Caco-2 (cell line): Measurements from ENCODE around the gene ORC6. TPM values are rescaled to one million over a fixed set of nuclear protein-coding genes. Genes with fewer than 3 reads are reported as not detected.

Source experiments
- BruUV-seq: library from RNA; stranded (reverse); fragments of 400-500 nt; replicated peaks from 2 replicates; lab custom pipeline; 2021; lab: Mats Ljungman, UMichigan
- CTCF ChIA-PET: fragments of 300-600 bp; sonication (Branson Sonifier 250); formaldehyde crosslinking; loops from one replicate; lab custom pipeline; 2022; ENCODE audit warnings: antibody characterized with exemption; lab: Charles Lee
- POLR2A ChIA-PET: fragments of 300-600 bp; sonication (Branson Sonifier 250); formaldehyde crosslinking; loops from one replicate; lab custom pipeline; 2022; ENCODE audit warnings: antibody characterized with exemption; lab: Charles Lee
- DNase-seq, 2 experiments: peaks; one replicate each; pipeline versions ENCODE4 v3.0.0 to v3.0.0-alpha.2; 2020 to 2022
- H3K27me3 ChIP-seq: replicated peaks from 2 replicates; pipeline ENCODE4 v1.6.0; 2011; ENCODE audit warnings: low read length; ENCODE audit not compliant: control insufficient read depth, insufficient read depth
- H3K36me3 ChIP-seq: 2 replicates; pipeline ENCODE4 v1.5.1; 2011; ENCODE audit warnings: low read length; ENCODE audit not compliant: control insufficient read depth, insufficient read depth
- H3K4me1 ChIP-seq: fragments of 250-450 bp; sonication (Bioruptor Pico); 2 replicates; pipeline ENCODE4 v1.5.1; 2020; ENCODE audit warnings: mild to moderate bottlenecking
- H3K4me3 ChIP-seq: 2 replicates; pipeline ENCODE4 v1.5.1; 2011; ENCODE audit warnings: low read depth, mild to moderate bottlenecking, control low read depth, low read length
- H3K9me3 ChIP-seq: fragments of 250-450 bp; sonication (Bioruptor Pico); 2 replicates; pipeline ENCODE4 v1.5.1; 2020; ENCODE audit warnings: mild to moderate bottlenecking, moderate library complexity
- H3K27ac Mint-ChIP-seq: one replicate; pipeline ENCODE4 v1.8.0; 2022; ENCODE audit warnings: mixed read lengths; ENCODE audit not compliant: unreplicated experiment
- H3K27me3 Mint-ChIP-seq: one replicate; pipeline ENCODE4 v1.8.0; 2022; ENCODE audit warnings: mixed read lengths; ENCODE audit not compliant: insufficient read depth, unreplicated experiment
- H3K36me3 Mint-ChIP-seq: one replicate; pipeline ENCODE4 v1.8.0; 2022; ENCODE audit warnings: mild to moderate bottlenecking, mixed read lengths; ENCODE audit not compliant: insufficient read depth, unreplicated experiment
- H3K4me1 Mint-ChIP-seq: one replicate; pipeline ENCODE4 v1.8.0; 2022; ENCODE audit warnings: low read depth, mixed read lengths; ENCODE audit not compliant: unreplicated experiment
- H3K4me3 Mint-ChIP-seq: one replicate; pipeline ENCODE4 v1.8.0; 2022; ENCODE audit warnings: mild to moderate bottlenecking, moderate library complexity, mixed read lengths; ENCODE audit not compliant: unreplicated experiment
- H3K9me3 Mint-ChIP-seq: one replicate; pipeline ENCODE4 v1.8.0; 2022; ENCODE audit warnings: mixed read lengths; ENCODE audit not compliant: unreplicated experiment
- CTCF ChIP-seq, 2 experiments: fragments of 200-600 bp in 1 of 2; IDR thresholded peaks; 1 replicate in 1 of 2; 2 replicates in 1 of 2; pipeline versions ENCODE4 v1.5.1 to v1.8.0; 2011 to 2022; ENCODE audit warnings: antibody characterized with exemption in 1 of 2, control low read depth in 1 of 2, inconsistent platforms in 1 of 2, low read depth in 1 of 2, low read length in 1 of 2, mild to moderate bottlenecking in 1 of 2, moderate library complexity in 1 of 2; ENCODE audit not compliant: insufficient read depth in 1 of 2, severe bottlenecking in 1 of 2, unreplicated experiment in 1 of 2
- intact Hi-C: fragments of 100-400 bp; cut with micrococcal nuclease; formaldehyde crosslinking; loops from one replicate; pipeline ENCODE4 v1.10.0; 2022; ENCODE audit not compliant: unreplicated experiment
- total RNA-seq: library from RNA; stranded (reverse); gene quantifications from 2 replicates; pipeline ENCODE4 v1.2.3, GENCODE V29; 2022

Gene ORC6
- total RNA-seq, 1 experiment from 2014 or later: 56.3 TPM

- H3K9me3 ChIP-seq: no peaks in the 10 kb centered on the region
- Mint-ChIP-seq H3K36me3 (no peaks in the 10 kb centered on the region), H3K27ac (no peak overlapping the region), H3K4me3 (no peak overlapping the region), H3K27me3 (no peaks in the 10 kb centered on the region), H3K9me3 (peaks cover 9% of the 10 kb centered on the region), H3K4me1 (no peaks in the 10 kb centered on the region)
- CTCF ChIA-PET: no interaction called here
- H3K27me3 ChIP-seq: no peaks in the 10 kb centered on the region
- TF ChIP-seq CTCF (IDR thresholded peaks at IDR 0.05; ENCODE audit: insufficient read depth in 1 of 2, low read depth in 1 of 2, low read length in 1 of 2, severe bottlenecking in 1 of 2, unreplicated experiment in 1 of 2): no peak
- POLR2A ChIA-PET: no interaction called here
- no peak overlapping the region for H3K4me3 ChIP-seq
- H3K4me1 ChIP-seq: no peaks in the 10 kb centered on the region
- DNase-seq: no peak
- H3K36me3 ChIP-seq: no peaks in the 10 kb centered on the region
- intact Hi-C loops: no loop called here
- BruUV-seq: no TSS peak
Observed at GRCh38 chr16:46730801-46731690, 41.6 kb downstream of the ORC6 start.

DNA sequence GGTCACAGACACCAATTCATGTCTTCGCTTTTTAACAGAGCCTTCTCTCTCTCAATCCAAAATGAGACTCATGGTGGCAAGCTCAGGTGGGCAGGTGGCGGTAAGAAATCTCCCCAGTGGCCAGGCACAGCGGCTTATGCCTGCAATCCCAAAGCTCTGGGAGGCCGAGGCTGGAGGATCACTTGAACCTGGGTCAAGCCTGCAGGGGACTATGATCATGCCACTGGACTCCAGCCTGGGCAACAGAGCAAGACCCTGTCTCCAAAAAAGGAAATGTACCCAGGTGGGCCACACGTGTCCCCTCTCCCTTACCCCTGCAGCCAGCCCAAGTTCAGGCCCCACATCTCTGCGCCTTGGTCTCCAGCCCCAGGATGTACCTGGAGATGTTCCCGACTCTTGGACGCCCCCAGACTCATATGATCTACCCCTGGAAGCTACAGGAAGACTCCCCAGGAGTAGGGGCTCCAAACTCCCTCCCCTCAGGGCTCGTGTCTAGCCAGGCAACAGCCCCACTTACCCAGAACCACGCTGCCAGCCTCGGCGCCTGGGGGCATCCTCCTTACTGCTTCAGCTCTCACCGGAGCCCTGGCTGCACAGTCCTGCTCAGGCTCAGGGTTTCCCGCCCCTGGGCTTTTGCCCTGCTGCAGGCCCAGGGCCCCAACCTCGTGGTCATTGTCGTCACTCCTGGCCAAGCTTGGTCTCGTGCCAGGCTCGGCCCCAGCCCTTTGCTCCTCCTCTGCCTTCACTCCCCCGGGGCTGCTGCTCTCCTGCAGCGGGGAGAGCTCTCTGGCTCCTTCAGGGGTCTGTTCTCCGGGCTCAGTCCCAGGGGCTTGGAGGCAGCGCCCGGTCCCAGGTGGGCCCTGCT, 42.5 kb downstream of the ORC6 start:
- ChIA-PET POLR2A (no interaction called here), CTCF (no interaction called here)
- Mint-ChIP-seq H3K27ac (no peak overlapping the region), H3K9me3 (no peaks in the 10 kb centered on the region), H3K4me1 (no peaks in the 10 kb centered on the region), H3K36me3 (no peaks in the 10 kb centered on the region), H3K4me3 (no peak overlapping the region), H3K27me3 (no peaks in the 10 kb centered on the region)
- no peak for DNase-seq
- no TSS peak for BruUV-seq
- no peak for TF ChIP-seq CTCF (IDR thresholded peaks at IDR 0.05; ENCODE audit: insufficient read depth in 1 of 2, low read depth in 1 of 2, low read length in 1 of 2, severe bottlenecking in 1 of 2, unreplicated experiment in 1 of 2)
- H3K4me1 ChIP-seq: no peaks in the 10 kb centered on the region
- intact Hi-C loops: no loop called here
- H3K27me3 ChIP-seq: no peaks in the 10 kb centered on the region
- no peak overlapping the region for H3K4me3 ChIP-seq
- H3K9me3 ChIP-seq: no peaks in the 10 kb centered on the region
- H3K36me3 ChIP-seq: no peaks in the 10 kb centered on the region

DNA sequence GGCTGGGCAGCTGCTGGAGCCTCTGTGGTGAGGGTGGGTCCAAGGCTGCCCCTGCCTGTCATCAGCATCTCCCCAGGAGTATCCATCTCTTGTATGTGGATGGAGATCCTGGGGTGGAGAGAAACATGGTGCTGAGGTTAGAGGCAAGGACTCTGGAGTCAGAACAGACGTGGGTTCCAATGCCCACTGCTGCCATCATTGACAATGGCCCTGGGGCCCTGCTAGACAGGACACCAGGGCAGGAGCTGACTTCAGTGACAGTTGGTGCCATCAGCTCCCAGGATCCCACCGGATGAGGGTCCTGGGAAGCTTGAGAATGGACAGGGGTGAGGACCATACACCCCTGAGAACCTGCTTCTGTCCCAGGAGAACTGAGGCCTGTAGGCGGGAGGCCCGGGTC, 43.1 kb downstream of the ORC6 start:
- no peaks in the 10 kb centered on the region for H3K9me3 ChIP-seq
- Mint-ChIP-seq H3K4me3 (no peak overlapping the region), H3K27ac (no peak overlapping the region), H3K4me1 (no peaks in the 10 kb centered on the region), H3K36me3 (no peaks in the 10 kb centered on the region), H3K27me3 (no peaks in the 10 kb centered on the region), H3K9me3 (no peaks in the 10 kb centered on the region)
- H3K4me1 ChIP-seq: no peaks in the 10 kb centered on the region
- H3K27me3 ChIP-seq: no peaks in the 10 kb centered on the region
- no peak overlapping the region for H3K4me3 ChIP-seq
- DNase-seq: no peak
- no peak for TF ChIP-seq CTCF (IDR thresholded peaks at IDR 0.05; ENCODE audit: insufficient read depth in 1 of 2, low read depth in 1 of 2, low read length in 1 of 2, severe bottlenecking in 1 of 2, unreplicated experiment in 1 of 2)
- BruUV-seq: no TSS peak
- H3K36me3 ChIP-seq: no peaks in the 10 kb centered on the region
- ChIA-PET CTCF (no interaction called here), POLR2A (no interaction called here)
- intact Hi-C loops: no loop called here
